Measurements from ENCODE around the gene NTRK1. TPM values are rescaled to one million over a fixed set of nuclear protein-coding genes. Genes with fewer than 3 reads are reported as not detected.

NTRK1 gene
- total and polyA plus RNA-seq, 2 of the 4 experiments (the other 2 are of a cell fraction), result not detected

GRCh38 chr1:156845055-156845952 is 15.4 kb upstream of the NTRK1 start:
- Histone ChIP-seq H3K18ac (ENCODE audit: low read depth, low read length) (no peak overlapping the region), H3K14ac (replicated peaks; ENCODE audit: low read depth, low read length) (no peak overlapping the region), H2BK120ac (ENCODE audit: low read depth, low read length) (no peak overlapping the region), H2BK5ac (ENCODE audit: low read depth, low read length, poor library complexity, severe bottlenecking) (no peak overlapping the region), H3K27me3 (ENCODE audit: control insufficient read depth, insufficient read depth, low read length) (peaks cover 93% of the 10 kb centered on the region), H3K9me3 (ENCODE audit: control insufficient read depth, insufficient read depth, low read length) (no peaks in the 10 kb centered on the region; the same call in 1 of the 2 replicates), H3K9ac (ENCODE audit: low read depth, low read length) (no peak overlapping the region), H3K56ac (ENCODE audit: extremely low read depth, insufficient read depth, low read length) (no peak overlapping the region), H3K4ac (ENCODE audit: low read depth, low read length) (no peak overlapping the region), H2BK15ac (ENCODE audit: low read depth, low read length) (no peak overlapping the region), H2AK5ac (ENCODE audit: low read depth, low read length) (no peak overlapping the region), H3K23ac (ENCODE audit: low read depth, low read length) (no peak overlapping the region), H4K20me1 (ENCODE audit: insufficient read depth, low read length) (no peaks in the 10 kb centered on the region; the same call in 1 of the 2 replicates), H3K4me3 (ENCODE audit: insufficient read depth, low read depth, low read length) (no peak overlapping the region), H2AK9ac (replicated peaks; ENCODE audit: low read depth, low read length, poor library complexity) (no peak overlapping the region), H4K5ac (ENCODE audit: low read depth, low read length) (no peak overlapping the region), H3K79me1 (ENCODE audit: low read depth in 1 of 2, low read length in 2 of 2) (no peaks in the 10 kb centered on the region), H2AFZ (replicated peaks; ENCODE audit: low read length, poor library complexity) (peak overlapping the region; percentile 41), H3K9me1 (ENCODE audit: insufficient read depth, low read length) (no peaks in the 10 kb centered on the region), H3K4me1 (ENCODE audit: control insufficient read depth, insufficient read depth, low read length) (no peaks in the 10 kb centered on the region; the same call in 1 of the 2 replicates), H2BK20ac (ENCODE audit: low read depth, low read length) (no peak overlapping the region), H4K91ac (ENCODE audit: insufficient read depth, low read depth, low read length) (no peak overlapping the region), H3K27ac (ENCODE audit: insufficient read depth, low read length) (no peak overlapping the region), H3K36me3 (ENCODE audit: control insufficient read depth, insufficient read depth, low read length) (no peaks in the 10 kb centered on the region), H4K8ac (ENCODE audit: low read depth in 2 of 2, low read length in 2 of 2) (no peak overlapping the region), H3K4me2 (ENCODE audit: low read depth, low read length) (no peak overlapping the region)
- DNase-seq (no peak), ATAC-seq (ENCODE audit: low read depth) (no peak; the same call in 1 of the 2 replicates)
- CTCF ChIA-PET, result interaction anchor here (1.0 kb wide), 1 partner anchor 28 kb away, joined by 3 read pairs; no protein-coding TSS in a partner anchor
- 1% methylated on average over 13 of the region's 69 CpGs; no CpG with 5 or more reads in 1 of the 2 experiments for WGBS, 2 experiments (ENCODE audit: extremely low coverage in 2 of 2, insufficient read length in 1 of 2)
- TF ChIP-seq RCOR1 (IDR thresholded peaks at IDR 0.05; ENCODE audit: insufficient replicate concordance, low read length) (no peak), POLR2A (IDR thresholded peaks at IDR 0.05; ENCODE audit: low read depth, low read length) (no peak), RAD21 (IDR thresholded peaks at IDR 0.05; ENCODE audit: low read length) (no peak), MAFK (IDR thresholded peaks at IDR 0.05; ENCODE audit: low read depth, low read length) (no peak), CHD1 (IDR thresholded peaks at IDR 0.05; ENCODE audit: low read depth, low read length) (no peak), ELK1 (IDR thresholded peaks at IDR 0.05; ENCODE audit: borderline replicate concordance, low read depth, low read length) (no peak)
- in situ Hi-C loops (cut with MboI; ENCODE audit: low sequenced_read_pairs), result no loop called here
- POLR2A ChIA-PET (ENCODE audit: unreplicated experiment), result no interaction called here
- intact Hi-C loops (cut with micrococcal nuclease), result no loop called here
- dilution Hi-C loops (cut with HindIII; ENCODE audit: low sequenced_read_pairs, unreplicated experiment), result no loop called here
- no TSS peak for BruUV-seq (replicated peaks)
